ENCODE results near the gene MAGI3.

MAGI3 gene

GRCh38 chr1:113669988-113670387, 279.7 kb downstream of the MAGI3 start:
- H3K36me3 Mint-ChIP-seq (ENCODE audit: low read depth), result no peaks in the 10 kb centered on the region
- peaks cover 2% of the 10 kb centered on the region for H3K4me1 Mint-ChIP-seq (ENCODE audit: low read depth)
- no peak overlapping the region for H3K4me3 Mint-ChIP-seq
- no peaks in the 10 kb centered on the region for H3K9me3 Mint-ChIP-seq
- DNase-seq, result no peak
- H3K27me3 Mint-ChIP-seq, result no peaks in the 10 kb centered on the region
- H3K27ac Mint-ChIP-seq, result no peak overlapping the region

GRCh38 chr1:113670650-113671049, 280.3 kb downstream of the MAGI3 start:
- no peak overlapping the region for H3K4me3 Mint-ChIP-seq
- no peaks in the 10 kb centered on the region for H3K27me3 Mint-ChIP-seq
- H3K4me1 Mint-ChIP-seq (ENCODE audit: low read depth), result peaks cover 7% of the 10 kb centered on the region
- no peak for DNase-seq
- no peaks in the 10 kb centered on the region for H3K36me3 Mint-ChIP-seq (ENCODE audit: low read depth)
- H3K9me3 Mint-ChIP-seq, result no peaks in the 10 kb centered on the region
- no peak overlapping the region for H3K27ac Mint-ChIP-seq

- no peaks in the 10 kb centered on the region for H3K9me3 Mint-ChIP-seq
- no peak overlapping the region for H3K27ac Mint-ChIP-seq
- no peaks in the 10 kb centered on the region for H3K36me3 Mint-ChIP-seq (ENCODE audit: low read depth)
- H3K4me3 Mint-ChIP-seq, result no peak overlapping the region
- H3K27me3 Mint-ChIP-seq, result no peaks in the 10 kb centered on the region
- no peak for DNase-seq
- peaks cover 7% of the 10 kb centered on the region for H3K4me1 Mint-ChIP-seq (ENCODE audit: low read depth)
Observed at GRCh38 chr1:113672491-113672890, 282.2 kb downstream of the MAGI3 start.

GRCh38 chr1:113674591-113674990, 284.3 kb downstream of the MAGI3 start:
- DNase-seq, result no peak
- Mint-ChIP-seq H3K27me3 (no peaks in the 10 kb centered on the region), H3K4me3 (no peak overlapping the region), H3K36me3 (ENCODE audit: low read depth) (no peaks in the 10 kb centered on the region), H3K27ac (no peak overlapping the region), H3K4me1 (ENCODE audit: low read depth) (peaks cover 7% of the 10 kb centered on the region), H3K9me3 (no peaks in the 10 kb centered on the region)

- Mint-ChIP-seq H3K27ac (no peak overlapping the region), H3K4me1 (ENCODE audit: low read depth) (peaks cover 7% of the 10 kb centered on the region), H3K36me3 (ENCODE audit: low read depth) (no peaks in the 10 kb centered on the region), H3K27me3 (no peaks in the 10 kb centered on the region), H3K4me3 (no peak overlapping the region), H3K9me3 (no peaks in the 10 kb centered on the region)
- no peak for DNase-seq
Observed at GRCh38 chr1:113675302-113675701, 285.0 kb downstream of the MAGI3 start.

- Mint-ChIP-seq H3K4me3 (no peak overlapping the region), H3K27ac (no peak overlapping the region), H3K36me3 (ENCODE audit: low read depth) (no peaks in the 10 kb centered on the region), H3K27me3 (no peaks in the 10 kb centered on the region), H3K4me1 (ENCODE audit: low read depth) (peaks cover 8% of the 10 kb centered on the region), H3K9me3 (no peaks in the 10 kb centered on the region)
- DNase-seq, result no peak
Observed at GRCh38 chr1:113676524-113676923, 286.2 kb downstream of the MAGI3 start.

GRCh38 chr1:113677250-113678158, 287.2 kb downstream of the MAGI3 start:
- DNase-seq, result no peak
- no peaks in the 10 kb centered on the region for H3K36me3 Mint-ChIP-seq (ENCODE audit: low read depth)
- no peaks in the 10 kb centered on the region for H3K9me3 Mint-ChIP-seq
- peaks cover 8% of the 10 kb centered on the region for H3K4me1 Mint-ChIP-seq (ENCODE audit: low read depth)
- no peaks in the 10 kb centered on the region for H3K27me3 Mint-ChIP-seq
- H3K27ac Mint-ChIP-seq, result no peak overlapping the region
- no peak overlapping the region for H3K4me3 Mint-ChIP-seq

GRCh38 chr1:113678159-113678469, 287.8 kb downstream of the MAGI3 start:
- Mint-ChIP-seq H3K27ac (no peak overlapping the region), H3K36me3 (ENCODE audit: low read depth) (peaks cover 4% of the 10 kb centered on the region), H3K4me3 (no peak overlapping the region), H3K9me3 (no peaks in the 10 kb centered on the region), H3K27me3 (no peaks in the 10 kb centered on the region), H3K4me1 (ENCODE audit: low read depth) (peaks cover 8% of the 10 kb centered on the region)
- no peak for DNase-seq

GRCh38 chr1:113681596-113682337, 291.5 kb downstream of the MAGI3 start:
- Mint-ChIP-seq H3K27ac (no peak overlapping the region), H3K27me3 (no peaks in the 10 kb centered on the region), H3K9me3 (no peaks in the 10 kb centered on the region), H3K4me3 (no peak overlapping the region), H3K36me3 (ENCODE audit: low read depth) (peaks cover 8% of the 10 kb centered on the region), H3K4me1 (ENCODE audit: low read depth) (peaks cover 6% of the 10 kb centered on the region)
- no peak for DNase-seq

GRCh38 chr1:113683384-113684152, 293.3 kb downstream of the MAGI3 start:
- Mint-ChIP-seq H3K36me3 (ENCODE audit: low read depth) (peaks cover 8% of the 10 kb centered on the region), H3K27ac (no peak overlapping the region), H3K4me1 (ENCODE audit: low read depth) (peaks cover 6% of the 10 kb centered on the region), H3K27me3 (no peaks in the 10 kb centered on the region), H3K9me3 (no peaks in the 10 kb centered on the region), H3K4me3 (no peak overlapping the region)
- no peak for DNase-seq

GRCh38 chr1:113684153-113684541, 293.8 kb downstream of the MAGI3 start:
- no peak overlapping the region for H3K27ac Mint-ChIP-seq
- no peaks in the 10 kb centered on the region for H3K9me3 Mint-ChIP-seq
- no peak for DNase-seq

GRCh38 chr1:113686891-113687618, 296.7 kb downstream of the MAGI3 start:
- Mint-ChIP-seq H3K36me3 (ENCODE audit: low read depth) (peaks cover 17% of the 10 kb centered on the region), H3K27ac (no peak overlapping the region), H3K4me1 (ENCODE audit: low read depth) (peaks cover 5% of the 10 kb centered on the region), H3K27me3 (no peaks in the 10 kb centered on the region), H3K9me3 (no peaks in the 10 kb centered on the region), H3K4me3 (no peak overlapping the region)
- no peak for DNase-seq

More at GRCh38 chr1:113684153-113684541, 293.8 kb downstream of the MAGI3 start:
- Mint-ChIP-seq H3K27me3 (no peaks in the 10 kb centered on the region), H3K4me1 (ENCODE audit: low read depth) (peaks cover 6% of the 10 kb centered on the region), H3K36me3 (ENCODE audit: low read depth) (peaks cover 8% of the 10 kb centered on the region), H3K4me3 (no peak overlapping the region)

- no peaks in the 10 kb centered on the region for H3K27me3 Mint-ChIP-seq
- peaks cover 24% of the 10 kb centered on the region for H3K9me3 Mint-ChIP-seq
- H3K36me3 Mint-ChIP-seq (ENCODE audit: low read depth), result peaks cover 45% of the 10 kb centered on the region
- no peak overlapping the region for H3K27ac Mint-ChIP-seq
- no peak for DNase-seq
- no peak overlapping the region for H3K4me3 Mint-ChIP-seq
- no peaks in the 10 kb centered on the region for H3K4me1 Mint-ChIP-seq (ENCODE audit: low read depth)
Observed at GRCh38 chr1:113691184-113691583, 300.9 kb downstream of the MAGI3 start.

- Mint-ChIP-seq H3K27me3 (no peaks in the 10 kb centered on the region), H3K9me3 (peaks cover 24% of the 10 kb centered on the region), H3K4me3 (no peak overlapping the region), H3K4me1 (ENCODE audit: low read depth) (no peaks in the 10 kb centered on the region), H3K36me3 (ENCODE audit: low read depth) (peaks cover 54% of the 10 kb centered on the region), H3K27ac (no peak overlapping the region)
- no peak for DNase-seq
Observed at GRCh38 chr1:113692342-113692741, 302.0 kb downstream of the MAGI3 start.
